Measurements from ENCODE around the gene CSF2. TPM values are rescaled to one million over a fixed set of nuclear protein-coding genes. Genes with fewer than 3 reads are reported as not detected.

The CSF2 gene
- total RNA-seq, 2 donors from 2014 or later = not detected

DNA sequence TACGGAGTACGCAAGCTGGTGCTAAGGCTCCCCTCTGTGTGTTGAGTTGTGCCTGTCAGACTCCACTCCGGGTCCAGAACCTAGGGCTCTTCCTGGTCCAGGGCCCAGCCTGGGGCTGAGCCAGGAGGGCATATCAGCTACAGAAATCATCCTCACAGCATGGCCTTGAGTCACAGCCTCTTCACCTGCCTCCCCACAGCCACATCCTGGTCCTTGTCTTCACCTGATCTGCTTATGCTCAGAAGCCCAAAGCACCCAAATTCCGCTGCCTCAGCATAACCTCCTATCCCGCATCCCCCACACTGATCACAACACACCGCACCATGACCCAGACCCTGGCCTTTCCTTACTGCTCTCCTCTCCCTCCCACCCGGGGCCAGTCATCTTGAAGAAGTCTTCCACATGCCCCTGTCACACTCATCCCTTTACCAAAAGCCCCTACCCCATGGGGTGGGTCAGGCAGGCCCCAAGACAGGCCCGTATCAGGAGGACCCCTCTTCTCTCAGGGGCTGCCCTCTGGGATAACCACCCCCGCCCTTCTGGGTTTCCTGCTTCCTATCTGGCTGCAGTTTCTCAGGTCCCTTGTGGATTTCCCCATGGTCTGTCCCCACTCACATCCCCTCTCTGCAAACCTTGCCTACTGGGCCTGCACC, 14.4 kb upstream of the CSF2 start:
- TF ChIP-seq, protein P1, sequence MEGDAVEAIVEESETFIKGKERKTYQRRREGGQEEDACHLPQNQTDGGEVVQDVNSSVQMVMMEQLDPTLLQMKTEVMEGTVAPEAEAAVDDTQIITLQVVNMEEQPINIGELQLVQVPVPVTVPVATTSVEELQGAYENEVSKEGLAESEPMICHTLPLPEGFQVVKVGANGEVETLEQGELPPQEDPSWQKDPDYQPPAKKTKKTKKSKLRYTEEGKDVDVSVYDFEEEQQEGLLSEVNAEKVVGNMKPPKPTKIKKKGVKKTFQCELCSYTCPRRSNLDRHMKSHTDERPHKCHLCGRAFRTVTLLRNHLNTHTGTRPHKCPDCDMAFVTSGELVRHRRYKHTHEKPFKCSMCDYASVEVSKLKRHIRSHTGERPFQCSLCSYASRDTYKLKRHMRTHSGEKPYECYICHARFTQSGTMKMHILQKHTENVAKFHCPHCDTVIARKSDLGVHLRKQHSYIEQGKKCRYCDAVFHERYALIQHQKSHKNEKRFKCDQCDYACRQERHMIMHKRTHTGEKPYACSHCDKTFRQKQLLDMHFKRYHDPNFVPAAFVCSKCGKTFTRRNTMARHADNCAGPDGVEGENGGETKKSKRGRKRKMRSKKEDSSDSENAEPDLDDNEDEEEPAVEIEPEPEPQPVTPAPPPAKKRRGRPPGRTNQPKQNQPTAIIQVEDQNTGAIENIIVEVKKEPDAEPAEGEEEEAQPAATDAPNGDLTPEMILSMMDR (IDR thresholded peaks at IDR 0.05) = no peak
- DNase-seq (ENCODE audit: low spot score) = peak; percentile 47
- no peaks in the 10 kb centered on the region for H3K9me3 ChIP-seq
- H3K4me1 ChIP-seq = no peaks in the 10 kb centered on the region
- no peaks in the 10 kb centered on the region for H3K36me3 ChIP-seq
- H3K27ac ChIP-seq = no peak overlapping the region
- H3K4me3 ChIP-seq = no peak overlapping the region
- no peaks in the 10 kb centered on the region for H3K27me3 ChIP-seq

DNA sequence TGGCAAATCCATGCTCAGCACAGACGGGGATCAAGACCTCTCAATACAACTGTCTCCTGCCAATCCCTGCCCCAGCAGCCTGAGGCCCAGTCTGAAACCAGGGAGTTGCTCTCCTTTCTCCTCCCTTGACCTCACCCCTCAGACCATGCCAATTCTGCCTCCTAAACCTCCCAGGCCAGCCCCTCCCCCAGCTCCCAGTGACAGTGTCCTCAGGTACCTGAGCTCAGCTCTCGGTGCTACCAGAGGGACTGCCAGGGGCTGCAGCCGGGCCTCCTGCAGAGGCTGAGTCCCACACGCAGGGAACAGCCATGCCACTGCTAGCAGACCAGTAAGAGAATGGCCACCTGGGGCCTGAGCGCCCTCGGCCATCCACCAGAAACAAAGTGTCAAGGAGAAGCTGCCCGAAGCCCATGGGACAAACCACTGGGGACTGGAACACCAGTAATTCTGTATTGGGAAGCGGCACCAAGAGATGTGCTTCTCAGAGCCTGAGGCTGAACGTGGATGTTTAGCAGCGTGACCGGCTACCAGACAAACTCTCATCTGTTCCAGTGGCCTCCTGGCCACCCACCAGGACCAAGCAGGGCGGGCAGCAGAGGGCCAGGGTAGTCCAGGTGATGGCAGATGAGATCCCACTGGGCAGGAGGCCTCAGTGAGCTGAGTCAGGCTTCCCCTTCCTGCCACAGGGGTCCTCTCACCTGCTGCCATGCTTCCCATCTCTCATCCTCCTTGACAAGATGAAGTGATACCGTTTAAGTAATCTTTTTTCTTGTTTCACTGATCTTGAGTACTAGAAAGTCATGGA, 13.7 kb upstream of the CSF2 start:
- Histone ChIP-seq H3K27ac (no peak overlapping the region), H3K4me1 (no peaks in the 10 kb centered on the region), H3K27me3 (no peaks in the 10 kb centered on the region), H3K36me3 (no peaks in the 10 kb centered on the region), H3K9me3 (no peaks in the 10 kb centered on the region), H3K4me3 (no peak overlapping the region)
- TF ChIP-seq, protein P1 (IDR thresholded peaks at IDR 0.05) = no peak
- DNase-seq (ENCODE audit: low spot score) = peak; percentile 53

DNA sequence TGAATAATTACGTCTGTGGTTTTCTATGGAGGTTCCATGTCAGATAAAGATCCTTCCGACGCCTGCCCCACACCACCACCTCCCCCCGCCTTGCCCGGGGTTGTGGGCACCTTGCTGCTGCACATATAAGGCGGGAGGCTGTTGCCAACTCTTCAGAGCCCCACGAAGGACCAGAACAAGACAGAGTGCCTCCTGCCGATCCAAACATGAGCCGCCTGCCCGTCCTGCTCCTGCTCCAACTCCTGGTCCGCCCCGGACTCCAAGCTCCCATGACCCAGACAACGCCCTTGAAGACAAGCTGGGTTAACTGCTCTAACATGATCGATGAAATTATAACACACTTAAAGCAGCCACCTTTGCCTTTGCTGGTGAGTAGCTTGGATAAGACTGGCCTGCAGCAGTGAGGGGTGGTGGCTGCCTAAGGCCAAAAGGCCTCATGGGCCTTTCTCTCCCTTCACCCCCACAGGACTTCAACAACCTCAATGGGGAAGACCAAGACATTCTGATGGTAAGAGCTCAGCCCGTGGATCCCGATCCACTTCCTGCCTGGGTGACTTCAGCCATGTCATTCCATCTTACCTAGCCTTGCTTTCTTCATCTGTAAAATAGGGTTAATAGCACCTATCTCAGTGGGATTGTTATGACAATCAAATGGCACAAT, 13.0 kb upstream of the CSF2 start, which contains the start of gene IL3:
TSS of gene IL3 (plus strand) at position 155 of the 661 bp plus-strand sequence. CDS start at position 207, 52 bp downstream.
- no peak within 1 kb of the TSS for H3K4me3 ChIP-seq
- no peaks in the 10 kb centered on the region for H3K27me3 ChIP-seq
- no peaks in the 10 kb centered on the region for H3K9me3 ChIP-seq
- TF ChIP-seq, protein P1 (IDR thresholded peaks at IDR 0.05) = no peak
- DNase-seq (ENCODE audit: low spot score) = peak; percentile 50
- no peaks in the 10 kb centered on the region for H3K4me1 ChIP-seq
- H3K27ac ChIP-seq = no peak within 1 kb of the TSS
- no peaks in the 10 kb centered on the region for H3K36me3 ChIP-seq

DNA sequence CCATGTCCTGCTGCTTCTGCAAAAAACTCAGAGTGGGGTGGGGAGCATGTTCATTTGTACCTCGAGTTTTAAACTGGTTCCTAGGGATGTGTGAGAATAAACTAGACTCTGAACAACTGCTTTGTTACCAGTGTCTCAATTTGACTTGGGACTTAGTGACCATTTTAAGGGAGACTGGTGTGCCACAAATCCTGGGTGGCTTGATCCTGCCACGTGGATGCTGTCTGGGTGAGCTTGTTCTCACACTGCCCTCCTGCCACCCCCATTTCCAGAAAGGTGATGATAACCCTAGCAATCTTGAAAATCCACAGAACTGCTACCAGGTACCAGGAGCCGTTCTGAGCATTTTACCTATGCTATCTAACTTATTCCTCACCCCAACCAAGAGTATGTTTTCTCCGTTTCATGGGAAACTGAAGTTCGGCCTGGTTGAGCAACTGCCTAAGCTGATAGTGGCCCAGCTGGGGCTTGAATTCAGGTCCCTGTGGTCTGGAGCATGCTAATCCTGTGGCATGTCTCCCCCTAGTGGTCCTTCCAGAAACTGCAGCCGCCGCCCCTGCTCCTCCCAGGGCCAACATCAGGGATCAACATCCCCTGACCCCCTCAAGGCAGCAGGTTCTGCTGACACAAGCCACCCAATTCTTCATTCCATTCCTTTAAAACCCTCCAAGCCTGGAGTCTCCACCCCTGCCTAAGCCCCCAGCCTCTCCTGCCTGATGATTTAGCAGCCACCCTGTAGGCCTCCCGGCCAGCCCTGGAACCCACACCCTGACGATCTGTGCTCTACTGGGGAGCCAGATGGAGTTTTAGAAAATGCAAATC, 10.3 kb upstream of the CSF2 start:
- H3K9me3 ChIP-seq = no peaks in the 10 kb centered on the region
- H3K36me3 ChIP-seq = no peaks in the 10 kb centered on the region
- H3K27me3 ChIP-seq = no peaks in the 10 kb centered on the region
- H3K27ac ChIP-seq = no peak overlapping the region
- no peak overlapping the region for H3K4me3 ChIP-seq
- no peaks in the 10 kb centered on the region for H3K4me1 ChIP-seq
- peak; percentile 76 for DNase-seq (ENCODE audit: low spot score)
- TF ChIP-seq, protein P1 (IDR thresholded peaks at IDR 0.05) = peak; percentile 83 to 99

DNA sequence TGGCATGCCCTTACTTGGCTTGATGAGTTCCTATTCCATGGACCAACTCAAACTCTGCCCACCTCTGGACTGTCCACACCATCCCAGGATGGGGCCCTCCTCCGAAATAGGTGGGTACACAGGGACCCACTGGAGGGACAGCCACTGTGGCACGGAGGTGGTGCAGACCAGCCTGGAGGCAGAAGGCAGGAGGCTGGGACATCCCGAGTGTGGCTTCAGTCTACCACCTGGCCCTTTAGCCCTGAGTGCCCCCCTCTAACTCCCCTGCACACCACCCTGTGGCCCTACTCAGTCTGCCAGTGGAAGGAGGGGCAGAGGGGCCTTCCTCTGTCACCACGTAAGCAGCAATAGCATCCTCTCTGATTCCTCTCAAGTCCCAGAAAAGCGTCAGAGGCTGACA, 9.4 kb upstream of the CSF2 start:
- H3K27ac ChIP-seq = no peak overlapping the region
- H3K4me3 ChIP-seq = no peak overlapping the region
- no peak for DNase-seq (ENCODE audit: low spot score)
- H3K9me3 ChIP-seq = no peaks in the 10 kb centered on the region
- no peaks in the 10 kb centered on the region for H3K27me3 ChIP-seq
- no peaks in the 10 kb centered on the region for H3K36me3 ChIP-seq
- TF ChIP-seq, protein P1 (IDR thresholded peaks at IDR 0.05) = no peak
- no peaks in the 10 kb centered on the region for H3K4me1 ChIP-seq
